ENCODE results near the gene GJD4.

The GJD4 gene

GRCh38 chr10:35626971-35627507 is 21.9 kb downstream of the GJD4 start:
- no peak for DNase-seq (ENCODE audit: low read depth in 3 of 3)

DNA sequence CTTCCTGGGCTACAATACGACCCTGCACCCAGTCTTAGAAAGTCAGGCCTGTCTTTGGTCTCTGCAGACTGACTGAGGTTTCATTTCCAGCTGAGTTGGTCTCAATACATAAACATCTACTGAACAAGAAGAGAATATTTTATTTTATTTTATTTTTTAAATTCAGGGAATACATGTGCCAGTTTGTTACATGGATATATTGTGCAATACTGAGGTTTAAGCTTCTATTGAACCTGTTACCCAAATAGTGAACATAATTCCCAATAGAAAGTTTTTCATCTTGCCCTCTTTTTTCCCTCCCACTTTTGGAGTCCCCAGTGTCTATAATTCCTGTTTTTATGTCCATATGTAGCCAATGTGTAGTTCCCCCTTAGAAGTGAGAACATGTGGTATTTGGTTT is 26.3 kb downstream of the GJD4 start:
- no peak for DNase-seq (ENCODE audit: low read depth in 3 of 3)

DNA sequence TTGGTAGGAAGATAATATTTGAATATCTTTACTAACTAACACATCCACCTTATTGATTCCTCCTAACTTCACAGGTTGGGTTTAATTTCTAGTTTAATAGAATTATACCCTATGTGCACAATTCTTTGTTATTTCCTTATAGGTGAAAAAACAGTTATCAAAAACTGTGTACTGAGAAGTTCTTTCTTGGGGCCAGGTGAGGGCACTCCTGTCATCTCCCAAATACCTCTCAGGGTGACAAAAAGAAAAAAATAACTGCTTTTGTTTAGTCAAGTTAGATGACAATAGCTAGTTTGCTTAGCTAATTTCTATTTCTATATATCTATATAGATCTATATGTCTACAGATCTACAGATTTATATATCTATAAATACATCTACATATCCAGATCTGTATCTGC is 26.9 kb downstream of the GJD4 start:
- DNase-seq (ENCODE audit: low read depth in 3 of 3), result no peak

GRCh38 chr10:35633006-35633980 is 28.2 kb downstream of the GJD4 start:
- DNase-seq (ENCODE audit: low read depth in 3 of 3), result no peak

GRCh38 chr10:35635576-35635975 is 30.4 kb downstream of the GJD4 start:
- peak in 1 of 3 donors; percentile 27 for DNase-seq (ENCODE audit: low read depth in 3 of 3)

DNA sequence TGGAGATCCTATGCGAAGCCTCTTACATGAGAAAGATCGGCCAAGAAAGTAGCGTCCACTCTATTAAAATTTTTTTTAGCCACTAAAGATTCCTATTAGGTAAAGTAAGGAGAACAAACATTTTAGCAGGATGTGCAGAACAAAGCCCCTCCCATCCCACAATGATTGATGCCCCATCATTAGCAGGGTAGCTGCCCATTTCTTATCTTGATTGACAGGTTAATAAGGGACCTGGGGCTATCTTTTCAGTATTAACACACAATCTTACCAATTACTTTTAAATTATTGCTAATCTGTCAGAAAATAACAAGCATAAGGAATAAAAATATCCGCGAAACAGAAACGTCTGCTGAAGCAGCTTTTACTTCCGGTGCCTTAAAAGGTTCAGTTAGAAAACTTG is 31.8 kb downstream of the GJD4 start:
- no peak for DNase-seq (ENCODE audit: low read depth in 3 of 3)

GRCh38 chr10:35637462-35637861 is 32.3 kb downstream of the GJD4 start:
- no peak for DNase-seq (ENCODE audit: low read depth in 3 of 3)

GRCh38 chr10:35638101-35638500 is 33.0 kb downstream of the GJD4 start:
- no peak for DNase-seq (ENCODE audit: low read depth in 3 of 3)

GRCh38 chr10:35639021-35639727 is 34.0 kb downstream of the GJD4 start:
- DNase-seq (ENCODE audit: low read depth in 3 of 3), result no peak

GRCh38 chr10:35639728-35640401 is 34.7 kb downstream of the GJD4 start:
- DNase-seq (ENCODE audit: low read depth in 3 of 3), result no peak

- DNase-seq (ENCODE audit: low read depth in 3 of 3), result no peak
These were observed 35.3 kb downstream of the GJD4 start for GRCh38 chr10:35640474-35640873.

GRCh38 chr10:35640951-35641675 is 36.0 kb downstream of the GJD4 start:
- peak; percentile 17 to 40 (median 38) for DNase-seq (ENCODE audit: low read depth in 3 of 3)

DNA sequence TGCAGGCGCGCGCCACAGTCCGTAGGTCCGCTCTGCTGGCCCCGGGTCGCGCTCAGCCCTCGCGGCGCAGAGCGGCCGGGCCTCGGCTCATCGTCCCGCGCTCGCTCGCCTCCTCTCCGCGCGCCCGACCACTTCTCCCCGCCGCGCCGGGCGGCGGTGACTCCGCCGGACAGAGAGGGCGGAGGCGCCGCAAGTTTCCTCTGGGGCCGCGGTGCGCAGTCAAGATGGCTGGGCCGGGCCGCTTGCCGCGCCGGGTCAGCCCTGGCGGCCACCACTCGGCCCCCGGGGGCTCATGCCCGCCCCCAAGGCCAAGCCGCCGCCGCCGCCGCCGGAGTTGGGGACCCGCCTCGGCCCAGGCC is 36.5 kb downstream of the GJD4 start:
- no peak for DNase-seq (ENCODE audit: low read depth in 3 of 3)

DNA sequence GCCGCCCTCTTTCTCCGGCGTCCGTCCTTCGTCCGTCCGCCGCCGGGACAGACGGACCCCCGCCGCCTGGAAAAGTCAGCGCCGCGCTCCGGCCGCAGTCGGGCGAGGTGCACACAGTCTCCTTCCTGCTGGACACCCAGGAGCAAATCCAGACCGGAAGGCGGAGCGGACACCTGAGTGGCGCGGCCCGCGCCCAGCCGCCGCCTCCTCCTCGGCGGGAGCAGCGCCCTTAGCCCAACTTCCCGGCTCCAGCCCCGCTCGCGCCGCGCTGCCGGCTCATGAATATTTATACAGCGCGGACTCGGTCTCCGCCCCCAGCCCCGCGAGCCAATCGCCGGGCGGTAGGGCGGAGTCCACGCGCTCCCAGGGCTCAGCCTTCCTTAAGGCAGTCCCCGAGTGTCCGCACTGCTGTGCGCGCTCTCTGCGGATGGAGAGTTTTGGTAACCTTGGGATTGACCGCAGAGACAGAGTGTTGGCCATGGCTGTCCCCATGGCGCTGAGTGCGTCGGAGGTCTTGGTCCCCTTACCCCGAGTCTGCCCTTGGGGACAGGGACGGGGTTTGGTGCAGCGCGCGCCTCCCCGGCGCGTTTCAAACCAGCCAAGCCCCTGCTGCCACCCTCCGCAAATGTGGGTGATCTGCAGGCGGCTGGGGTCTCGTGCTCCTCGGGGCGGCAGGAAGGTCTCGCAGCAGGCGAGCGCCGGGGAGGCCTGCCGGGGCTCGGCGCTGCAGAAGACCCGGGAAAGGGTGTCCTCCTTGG is 37.1 kb downstream of the GJD4 start, which contains the start of gene FZD8:
Gene FZD8 (minus strand): TSS at position 262 of the 758 bp plus-strand sequence. CDS start 867 bp downstream, outside the sequence.
- peak; percentile 39 to 63 (median 60) for DNase-seq (ENCODE audit: low read depth in 3 of 3)

- no peak for DNase-seq (ENCODE audit: low read depth in 3 of 3)
These were observed 37.6 kb downstream of the GJD4 start for GRCh38 chr10:35642793-35643114.

GRCh38 chr10:35643151-35644049 is 38.3 kb downstream of the GJD4 start:
- no peak for DNase-seq (ENCODE audit: low read depth in 3 of 3)

DNA sequence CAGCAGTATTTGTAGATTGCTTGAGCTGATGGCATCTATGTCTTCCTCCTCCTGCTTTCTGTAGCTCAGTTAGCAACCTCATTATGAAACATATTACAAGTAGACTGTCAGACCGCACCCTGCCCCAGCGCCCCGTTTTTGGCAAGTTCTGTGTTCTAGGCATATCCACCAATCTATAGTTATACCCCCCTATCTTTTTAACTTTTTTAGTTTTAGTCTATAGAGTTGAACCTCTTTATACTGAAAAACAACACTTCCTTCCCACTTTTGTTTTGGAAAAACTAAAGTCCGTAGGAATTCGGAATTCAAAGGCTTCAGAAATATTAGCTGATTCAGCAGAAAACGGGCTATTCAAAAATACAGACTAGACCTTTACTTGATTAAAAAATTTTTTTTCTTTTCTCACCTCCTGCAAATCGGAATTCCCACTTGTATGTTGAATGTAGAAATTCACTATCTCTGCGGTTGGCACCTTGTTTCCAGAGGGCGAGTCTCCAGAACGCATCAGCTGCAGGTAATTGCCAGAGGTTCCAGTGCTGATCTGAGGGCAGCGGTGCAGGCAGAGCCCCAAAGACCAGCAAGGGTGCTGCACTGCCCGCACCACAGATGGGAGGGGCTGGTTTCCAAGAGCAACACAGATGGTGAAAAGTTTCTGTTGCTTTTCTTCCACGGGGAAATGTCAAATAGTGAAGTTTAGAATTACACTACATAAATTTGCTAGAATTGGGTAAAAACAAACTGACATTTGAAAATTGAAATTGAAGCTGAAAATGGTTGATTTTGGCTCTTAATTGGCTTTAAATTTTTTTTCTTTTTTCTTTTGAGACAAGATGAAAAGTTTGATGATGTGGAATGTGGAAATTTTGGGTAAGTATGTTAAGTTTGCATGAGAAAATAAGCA is 39.2 kb downstream of the GJD4 start:
- no peak for DNase-seq (ENCODE audit: low read depth in 3 of 3)

GRCh38 chr10:35650894-35651293 is 45.8 kb downstream of the GJD4 start:
- DNase-seq (ENCODE audit: low read depth in 3 of 3), result no peak

- no peak for DNase-seq (ENCODE audit: low read depth in 3 of 3)
These were observed 47.7 kb downstream of the GJD4 start for GRCh38 chr10:35652824-35653223.
